ENCODE data around the gene KIF22. TPM values are rescaled to one million over a fixed set of nuclear protein-coding genes. Genes with fewer than 3 reads are reported as not detected.
A peak's percentile ranks its signal among the peaks of the same experiment; 100 is the strongest.

Gene KIF22
- total RNA-seq, 1 experiment from 2014 or later = 111 TPM

- Histone ChIP-seq H3K4me1 (ENCODE audit: control insufficient read depth, insufficient read depth, low read length) (peaks cover 24% of the 10 kb centered on the region), H3K27me3 (ENCODE audit: control insufficient read depth, insufficient read depth, low read length) (no peaks in the 10 kb centered on the region), H3K4me3 (ENCODE audit: low read depth in 2 of 2, low read length in 2 of 2) (peak overlapping the region; percentile 57 to 69), H3K27ac (ENCODE audit: low read length) (peak overlapping the region; percentile 97), H3K36me3 (ENCODE audit: control insufficient read depth, insufficient read depth, low read length) (peaks cover 14% of the 10 kb centered on the region), H3K9me3 (ENCODE audit: control insufficient read depth, insufficient read depth, low read depth, low read length) (no peaks in the 10 kb centered on the region)
- ChIA-PET POLR2A (interaction anchor here (0.7 to 1.4 kb wide), 3 partner anchors 10 to 192 kb away, joined by 3 to 14 read pairs (median 7); no protein-coding TSS in a partner anchor), CTCF (interaction anchor here (1.1 kb wide), 1 partner anchor 104 kb away, joined by 6 read pairs; no protein-coding TSS in a partner anchor)
- no peak for DNase-seq (ENCODE audit: low read depth, low spot score)
- intact Hi-C loops (cut with micrococcal nuclease; ENCODE audit: unreplicated experiment) (no loop called here), in situ Hi-C loops (cut with HindIII; ENCODE audit: low pct_unique_long_range_greater_than_20kb, low sequenced_read_pairs) (no loop called here)
- ATAC-seq = peak; percentile 8
- BruUV-seq (replicated peaks) = no TSS peak
- TF ChIP-seq POLR2AphosphoS5 (IDR thresholded peaks at IDR 0.05; ENCODE audit: low read depth, low read length) (no peak; the same call in 1 of the 2 replicates), SIN3A (IDR thresholded peaks at IDR 0.05; ENCODE audit: borderline replicate concordance, insufficient read depth, low read depth, low read length) (no peak), TCF7L2 (IDR thresholded peaks at IDR 0.05; ENCODE audit: low read depth, low read length) (no peak), CTCF (IDR thresholded peaks at IDR 0.05) (no peak)
- TF ChIP-seq, protein P1, sequence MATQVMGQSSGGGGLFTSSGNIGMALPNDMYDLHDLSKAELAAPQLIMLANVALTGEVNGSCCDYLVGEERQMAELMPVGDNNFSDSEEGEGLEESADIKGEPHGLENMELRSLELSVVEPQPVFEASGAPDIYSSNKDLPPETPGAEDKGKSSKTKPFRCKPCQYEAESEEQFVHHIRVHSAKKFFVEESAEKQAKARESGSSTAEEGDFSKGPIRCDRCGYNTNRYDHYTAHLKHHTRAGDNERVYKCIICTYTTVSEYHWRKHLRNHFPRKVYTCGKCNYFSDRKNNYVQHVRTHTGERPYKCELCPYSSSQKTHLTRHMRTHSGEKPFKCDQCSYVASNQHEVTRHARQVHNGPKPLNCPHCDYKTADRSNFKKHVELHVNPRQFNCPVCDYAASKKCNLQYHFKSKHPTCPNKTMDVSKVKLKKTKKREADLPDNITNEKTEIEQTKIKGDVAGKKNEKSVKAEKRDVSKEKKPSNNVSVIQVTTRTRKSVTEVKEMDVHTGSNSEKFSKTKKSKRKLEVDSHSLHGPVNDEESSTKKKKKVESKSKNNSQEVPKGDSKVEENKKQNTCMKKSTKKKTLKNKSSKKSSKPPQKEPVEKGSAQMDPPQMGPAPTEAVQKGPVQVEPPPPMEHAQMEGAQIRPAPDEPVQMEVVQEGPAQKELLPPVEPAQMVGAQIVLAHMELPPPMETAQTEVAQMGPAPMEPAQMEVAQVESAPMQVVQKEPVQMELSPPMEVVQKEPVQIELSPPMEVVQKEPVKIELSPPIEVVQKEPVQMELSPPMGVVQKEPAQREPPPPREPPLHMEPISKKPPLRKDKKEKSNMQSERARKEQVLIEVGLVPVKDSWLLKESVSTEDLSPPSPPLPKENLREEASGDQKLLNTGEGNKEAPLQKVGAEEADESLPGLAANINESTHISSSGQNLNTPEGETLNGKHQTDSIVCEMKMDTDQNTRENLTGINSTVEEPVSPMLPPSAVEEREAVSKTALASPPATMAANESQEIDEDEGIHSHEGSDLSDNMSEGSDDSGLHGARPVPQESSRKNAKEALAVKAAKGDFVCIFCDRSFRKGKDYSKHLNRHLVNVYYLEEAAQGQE (IDR thresholded peaks at IDR 0.05; ENCODE audit: insufficient read depth in 1 of 2, low read depth in 2 of 2, low read length in 1 of 2) = no peak
Observed at GRCh38 chr16:29804455-29805231, 14.1 kb downstream of the KIF22 start.

DNA sequence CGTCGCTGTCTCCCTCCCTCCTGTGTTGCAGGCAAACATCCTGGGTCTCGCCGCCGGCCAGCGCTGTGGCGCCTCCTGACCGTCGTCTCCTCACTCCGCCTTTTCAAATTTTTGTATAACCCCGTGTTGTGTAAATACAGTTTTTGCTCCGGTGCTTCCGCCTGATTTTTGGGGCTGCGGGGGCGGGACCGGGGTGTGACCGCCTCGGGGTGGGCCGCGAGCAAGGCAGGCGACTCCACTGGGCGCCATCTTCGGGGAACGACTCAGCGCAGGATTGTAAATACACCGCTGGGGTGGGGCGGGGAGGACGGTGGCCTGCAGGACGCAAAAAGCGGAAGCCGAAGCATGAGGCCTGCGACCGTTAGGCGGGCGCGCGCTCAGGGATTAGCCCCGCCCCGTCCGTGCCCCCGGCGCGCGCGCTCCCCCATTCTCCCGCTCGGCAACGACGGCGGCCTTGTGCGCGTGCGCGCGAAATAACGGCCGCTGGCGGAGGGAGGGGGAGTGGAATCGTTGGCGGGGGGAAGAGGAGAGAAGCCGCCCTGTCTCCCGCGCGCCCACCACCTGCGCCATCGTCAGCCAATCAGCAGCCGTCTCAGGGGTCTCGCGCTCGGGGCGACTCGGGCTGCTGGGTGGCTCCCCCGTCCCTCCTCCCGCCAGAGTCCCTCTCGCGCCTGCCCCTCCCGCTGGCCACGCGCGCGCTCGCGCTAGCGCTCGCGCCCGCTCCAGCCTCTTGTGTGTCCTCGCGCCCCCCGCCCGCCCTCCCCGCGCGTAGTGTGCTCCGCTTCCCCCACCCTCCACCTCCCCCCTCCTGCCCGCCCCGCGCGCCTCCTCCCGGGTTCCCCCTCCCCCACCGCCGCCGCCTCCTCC is 14.9 kb downstream of the KIF22 start:
- in situ Hi-C loops (cut with HindIII; ENCODE audit: low pct_unique_long_range_greater_than_20kb, low sequenced_read_pairs) = no loop called here
- no peaks in the 10 kb centered on the region for H3K9me3 ChIP-seq (ENCODE audit: control insufficient read depth, insufficient read depth, low read depth, low read length)
- intact Hi-C loops (cut with micrococcal nuclease; ENCODE audit: unreplicated experiment) = no loop called here
- BruUV-seq (replicated peaks) = no TSS peak
- peak overlapping the region; percentile 57 to 69 for H3K4me3 ChIP-seq (ENCODE audit: low read depth in 2 of 2, low read length in 2 of 2)
- peak overlapping the region; percentile 97 for H3K27ac ChIP-seq (ENCODE audit: low read length)
- ATAC-seq = peak; percentile 69
- no peaks in the 10 kb centered on the region for H3K27me3 ChIP-seq (ENCODE audit: control insufficient read depth, insufficient read depth, low read length)
- no peak for DNase-seq (ENCODE audit: low read depth, low spot score)
- TF ChIP-seq TCF7L2 (IDR thresholded peaks at IDR 0.05; ENCODE audit: low read depth, low read length) (no peak), SIN3A (IDR thresholded peaks at IDR 0.05; ENCODE audit: borderline replicate concordance, insufficient read depth, low read depth, low read length) (peak; percentile 95; the same call in 1 of the 2 replicates), POLR2AphosphoS5 (IDR thresholded peaks at IDR 0.05; ENCODE audit: low read depth, low read length) (peak; percentile 92), CTCF (IDR thresholded peaks at IDR 0.05) (no peak)
- TF ChIP-seq, protein P1 (IDR thresholded peaks at IDR 0.05; ENCODE audit: insufficient read depth in 1 of 2, low read depth in 2 of 2, low read length in 1 of 2) = peak in 1 of 2 experiments; percentile 31; a peak in 1 of 4 replicates
- peaks cover 28% of the 10 kb centered on the region for H3K4me1 ChIP-seq (ENCODE audit: control insufficient read depth, insufficient read depth, low read length)
- H3K36me3 ChIP-seq (ENCODE audit: control insufficient read depth, insufficient read depth, low read length) = peaks cover 12% of the 10 kb centered on the region
- POLR2A ChIA-PET = interaction anchor here (0.7 kb wide), 1 partner anchor 15 kb away, joined by 4 read pairs; no protein-coding TSS in a partner anchor
- CTCF ChIA-PET = no interaction called here
